Uterus (tissue), 4 donors: Measurements from ENCODE around the gene ALKBH6. TPM values are rescaled to one million over a fixed set of nuclear protein-coding genes. Genes with fewer than 3 reads are reported as not detected.

Source experiments
- DNase-seq, 2 donors: peaks; one replicate each; pipeline ENCODE4 v3.0.0-alpha.2; 2019 to 2020
- H3K27ac ChIP-seq, 2 donors: fragments of 200-600 bp; sonication (generic); 1 replicate in 1 of 2; 2 replicates in 1 of 2; pipeline ENCODE4 v1.5.1; 2016 to 2018
- H3K27me3 ChIP-seq, 2 donors: fragments of 200-600 bp; sonication (generic); one replicate each; pipeline ENCODE4 v1.5.1; 2018 to 2019; ENCODE audit warnings: control low read depth in 1 of 2
- H3K36me3 ChIP-seq, 2 donors: fragments of 200-600 bp; sonication (generic); one replicate each; pipeline ENCODE4 v1.5.1; 2019; ENCODE audit warnings: control low read depth in 1 of 2
- H3K4me1 ChIP-seq, 2 donors: fragments of 200-600 bp; sonication (generic); one replicate each; pipeline ENCODE4 v1.5.1; 2018 to 2019; ENCODE audit warnings: control low read depth in 1 of 2
- H3K4me3 ChIP-seq, 2 donors: fragments of 200-600 bp; sonication (generic); 1 replicate in 1 of 2; 2 replicates in 1 of 2; pipeline ENCODE4 v1.5.1; 2018 to 2019; ENCODE audit warnings: mild to moderate bottlenecking in 1 of 2
- H3K9me3 ChIP-seq, 2 donors: fragments of 200-600 bp; sonication (generic); one replicate each; pipeline ENCODE4 v1.5.1; 2019; ENCODE audit warnings: control low read depth in 1 of 2
- POLR2A ChIP-seq, 2 donors: fragments of 450-650 bp; IDR thresholded peaks; one replicate each; pipeline ENCODE4 v1.6.1; 2016; ENCODE audit warnings: antibody characterized with exemption in 2 of 2, mild to moderate bottlenecking in 1 of 2, moderate library complexity in 1 of 2
- intact Hi-C: fragments of 100-400 bp; cut with DNase I; formaldehyde crosslinking; loops from one replicate; pipeline ENCODE4 v1.15.1; 2023; ENCODE audit warnings: low total_unique reads
- total RNA-seq, 4 donors: library from RNA; depleted of rRNA in 3 of 4; stranded (reverse); fragments of >200 nt in 3 of 4; gene quantifications; one replicate each; pipeline versions ENCODE4 v1.1.0 to v1.2.4, GENCODE V29; 2014 to 2023
- TF ChIP-seq, protein P1 (sequence below), 4 experiments: fragments of 200-600 bp in 2 of 4; fragments of 450-650 bp in 2 of 4; sonication (generic) in 2 of 4; IDR thresholded peaks; one replicate each; pipeline ENCODE4 v1.5.1; 2016 to 2019; ENCODE audit warnings: antibody characterized with exemption in 4 of 4, mild to moderate bottlenecking in 2 of 4, moderate library complexity in 1 of 4
- donor health status: DM: yes; HTN: yes; CAD: no.

The ALKBH6 gene
- total RNA-seq, 4 donors from 2014 or later: 10.0 to 18.5 (median 17.0) TPM

DNA sequence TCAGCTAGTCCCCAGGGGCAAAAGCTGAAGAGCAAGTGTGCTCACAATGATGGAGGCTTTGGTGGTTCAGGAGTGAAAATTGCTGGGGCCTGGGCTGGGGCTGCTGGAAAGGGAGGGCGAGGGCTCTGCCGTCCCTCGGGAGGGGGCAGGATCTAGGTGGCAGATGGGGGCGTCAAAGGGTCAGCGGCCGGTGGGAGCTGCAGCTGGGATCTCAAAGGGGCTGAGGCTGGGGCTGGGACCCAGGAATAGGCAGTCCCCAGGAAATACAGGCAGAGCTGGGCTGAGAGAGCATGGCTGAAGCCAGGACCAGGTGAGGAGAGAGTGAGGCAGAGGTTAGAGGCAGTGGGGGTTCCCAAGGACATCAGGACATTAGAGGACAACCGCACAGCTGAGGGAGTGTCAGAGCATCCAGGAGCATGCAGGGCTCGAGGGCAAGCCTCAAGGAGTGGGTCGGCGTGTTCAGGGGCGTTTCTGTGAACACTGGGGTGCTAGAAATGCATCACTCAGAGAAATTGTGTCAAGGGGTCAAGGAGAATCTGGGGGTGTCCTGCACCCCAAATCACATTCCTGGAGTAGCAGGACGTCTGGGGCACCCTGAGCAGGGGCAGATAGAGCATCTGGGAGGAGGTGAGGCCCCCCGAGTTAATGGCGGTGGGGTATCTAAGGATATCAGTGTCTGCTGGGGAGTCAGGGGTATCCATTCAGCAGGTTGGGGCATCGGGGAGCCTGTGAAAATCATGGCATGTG lies 4.2 kb downstream of the ALKBH6 start:
- H3K4me1 ChIP-seq: peaks cover 0 to 9% of the 10 kb centered on the region in 2 donors
- TF ChIP-seq, protein P1, sequence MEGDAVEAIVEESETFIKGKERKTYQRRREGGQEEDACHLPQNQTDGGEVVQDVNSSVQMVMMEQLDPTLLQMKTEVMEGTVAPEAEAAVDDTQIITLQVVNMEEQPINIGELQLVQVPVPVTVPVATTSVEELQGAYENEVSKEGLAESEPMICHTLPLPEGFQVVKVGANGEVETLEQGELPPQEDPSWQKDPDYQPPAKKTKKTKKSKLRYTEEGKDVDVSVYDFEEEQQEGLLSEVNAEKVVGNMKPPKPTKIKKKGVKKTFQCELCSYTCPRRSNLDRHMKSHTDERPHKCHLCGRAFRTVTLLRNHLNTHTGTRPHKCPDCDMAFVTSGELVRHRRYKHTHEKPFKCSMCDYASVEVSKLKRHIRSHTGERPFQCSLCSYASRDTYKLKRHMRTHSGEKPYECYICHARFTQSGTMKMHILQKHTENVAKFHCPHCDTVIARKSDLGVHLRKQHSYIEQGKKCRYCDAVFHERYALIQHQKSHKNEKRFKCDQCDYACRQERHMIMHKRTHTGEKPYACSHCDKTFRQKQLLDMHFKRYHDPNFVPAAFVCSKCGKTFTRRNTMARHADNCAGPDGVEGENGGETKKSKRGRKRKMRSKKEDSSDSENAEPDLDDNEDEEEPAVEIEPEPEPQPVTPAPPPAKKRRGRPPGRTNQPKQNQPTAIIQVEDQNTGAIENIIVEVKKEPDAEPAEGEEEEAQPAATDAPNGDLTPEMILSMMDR (IDR thresholded peaks at IDR 0.05): no peak
- TF ChIP-seq POLR2A (IDR thresholded peaks at IDR 0.05): no peak
- peak overlapping the region; percentile 22 to 42 for H3K4me3 ChIP-seq
- H3K9me3 ChIP-seq: no peaks in the 10 kb centered on the region
- no peak for DNase-seq
- H3K27ac ChIP-seq: peak overlapping the region; percentile 23 to 67
- intact Hi-C loops: no loop called here
- no peaks in the 10 kb centered on the region for H3K36me3 ChIP-seq
- no peaks in the 10 kb centered on the region for H3K27me3 ChIP-seq

DNA sequence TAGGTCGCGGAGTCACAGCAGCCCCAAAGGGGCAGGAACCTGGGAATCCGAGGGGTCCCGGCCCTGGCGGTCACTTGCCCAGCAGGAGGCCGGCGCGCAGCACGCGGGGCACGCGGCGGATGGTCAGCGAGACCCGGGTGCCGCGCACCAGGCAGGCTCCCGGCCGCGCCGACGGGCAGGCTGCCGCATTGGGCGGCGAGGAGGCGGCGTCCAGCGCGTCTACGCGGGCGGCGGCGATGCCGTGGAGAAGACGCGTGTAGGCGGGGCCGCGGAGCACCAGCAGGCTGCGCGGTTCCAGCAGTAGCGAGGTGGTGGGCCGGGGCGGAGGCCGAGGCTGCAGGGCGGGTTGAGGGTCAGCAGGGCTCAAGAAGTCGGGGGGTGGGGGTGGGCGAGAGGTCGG lies 4.8 kb downstream of the ALKBH6 start:
- no peaks in the 10 kb centered on the region for H3K9me3 ChIP-seq
- peak; percentile 60 to 69 for DNase-seq
- peak overlapping the region; percentile 23 to 67 for H3K27ac ChIP-seq
- TF ChIP-seq, protein P1 (IDR thresholded peaks at IDR 0.05): no peak
- TF ChIP-seq POLR2A (IDR thresholded peaks at IDR 0.05): peak in 1 of 2 donors; percentile 42
- intact Hi-C loops: no loop called here
- H3K36me3 ChIP-seq: no peaks in the 10 kb centered on the region
- peaks cover 0 to 5% of the 10 kb centered on the region in 2 donors for H3K4me1 ChIP-seq
- H3K27me3 ChIP-seq: no peaks in the 10 kb centered on the region
- H3K4me3 ChIP-seq: peak overlapping the region; percentile 22 to 42

DNA sequence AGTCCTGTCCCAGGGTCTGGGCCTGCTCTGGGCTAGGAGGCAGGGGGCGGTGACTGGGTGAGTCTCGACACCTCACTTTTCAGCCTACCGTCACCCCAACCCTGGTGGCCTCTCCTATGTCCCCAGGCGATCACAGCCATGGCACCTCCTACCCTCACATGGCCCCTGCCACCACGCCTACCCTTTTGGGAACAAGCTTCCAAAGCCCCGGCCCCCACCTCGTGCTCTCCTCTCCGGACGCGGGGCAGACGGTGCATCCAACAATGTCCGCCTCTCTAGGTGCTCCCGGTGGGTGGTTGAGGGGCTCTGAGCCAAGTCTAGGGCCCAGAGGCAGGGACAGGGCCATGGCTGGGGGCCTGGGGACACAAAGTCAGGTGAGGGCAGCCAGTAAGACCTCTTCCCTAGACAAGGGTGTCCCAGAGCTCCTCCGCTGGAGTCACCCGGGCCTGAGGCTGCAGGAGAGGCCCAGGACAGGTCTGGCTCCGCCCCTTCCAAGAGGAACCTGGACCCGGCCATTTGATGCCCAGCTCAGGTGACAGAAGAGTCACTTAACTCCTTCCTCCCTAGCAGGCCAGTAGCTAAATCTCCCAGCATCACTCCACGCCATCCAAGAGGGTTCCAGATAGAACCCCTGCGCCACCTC lies 5.6 kb downstream of the ALKBH6 start, which contains the start of gene SYNE4:
SYNE4 (minus strand) TSS at position 478 of the 643 bp plus-strand sequence; CDS start at position 346, 132 bp downstream.
- TF ChIP-seq, protein P1 (IDR thresholded peaks at IDR 0.05): no peak
- TF ChIP-seq POLR2A (IDR thresholded peaks at IDR 0.05): no peak
- Histone ChIP-seq H3K4me1 (peaks cover 0 to 5% of the 10 kb centered on the region in 2 donors), H3K27ac (peak within 1 kb of the TSS; percentile 23 to 67), H3K27me3 (no peaks in the 10 kb centered on the region), H3K9me3 (no peaks in the 10 kb centered on the region), H3K36me3 (no peaks in the 10 kb centered on the region), H3K4me3 (peak within 1 kb of the TSS; percentile 22 to 42)
- no peak for DNase-seq
- intact Hi-C loops: no loop called here

DNA sequence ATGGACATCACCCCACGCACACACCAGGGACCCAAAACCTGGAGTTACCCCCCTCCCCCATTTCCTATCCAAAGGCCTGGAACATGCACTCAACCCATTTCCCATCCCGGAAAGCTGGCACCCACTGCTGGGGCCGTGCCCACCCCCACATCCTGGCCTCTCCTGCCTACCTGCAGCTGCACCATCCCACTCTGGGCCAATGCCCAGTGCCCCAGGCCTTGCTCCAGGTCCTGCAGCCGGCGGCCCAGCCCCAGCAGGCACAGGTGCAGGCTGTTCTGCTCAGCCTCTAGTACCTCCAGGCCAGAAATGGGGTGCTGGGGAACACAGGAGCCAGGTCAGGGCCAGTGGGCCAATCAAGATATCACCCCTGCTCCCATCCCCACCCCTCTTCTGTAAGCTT lies 7.1 kb downstream of the ALKBH6 start:
- H3K4me3 ChIP-seq: no peak overlapping the region
- no peak overlapping the region for H3K27ac ChIP-seq
- no peaks in the 10 kb centered on the region for H3K9me3 ChIP-seq
- intact Hi-C loops: no loop called here
- H3K36me3 ChIP-seq: no peaks in the 10 kb centered on the region
- H3K4me1 ChIP-seq: peaks cover 0 to 5% of the 10 kb centered on the region in 2 donors
- TF ChIP-seq POLR2A (IDR thresholded peaks at IDR 0.05): no peak
- TF ChIP-seq, protein P1 (IDR thresholded peaks at IDR 0.05): no peak
- H3K27me3 ChIP-seq: no peaks in the 10 kb centered on the region
- DNase-seq: no peak

DNA sequence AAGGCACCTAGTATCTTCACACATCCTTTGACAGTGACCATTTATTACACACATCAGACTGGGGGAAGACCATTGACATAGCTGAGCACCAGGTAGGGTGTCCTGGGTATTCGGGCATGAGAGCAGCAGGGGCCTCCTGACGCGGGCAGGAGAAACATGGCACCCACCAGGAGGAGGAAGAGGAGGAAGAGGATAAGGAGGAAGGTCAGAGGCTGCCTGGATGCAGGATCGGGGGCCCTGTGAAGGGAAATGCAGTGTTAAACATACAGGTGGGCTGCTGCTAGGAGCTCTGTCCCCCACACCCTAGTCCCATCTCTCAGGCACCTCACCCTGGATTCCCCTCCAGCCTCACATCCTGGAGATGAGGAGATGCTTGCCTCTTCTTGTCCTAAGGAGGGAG lies 10.7 kb downstream of the ALKBH6 start:
- no peaks in the 10 kb centered on the region for H3K27me3 ChIP-seq
- intact Hi-C loops: no loop called here
- no peaks in the 10 kb centered on the region for H3K36me3 ChIP-seq

More for the DNA sequence above, 10.7 kb downstream of the ALKBH6 start:
- no peak for DNase-seq
- TF ChIP-seq, protein P1 (IDR thresholded peaks at IDR 0.05): no peak
- no peak for TF ChIP-seq POLR2A (IDR thresholded peaks at IDR 0.05)
- Histone ChIP-seq H3K4me3 (no peak overlapping the region), H3K9me3 (no peaks in the 10 kb centered on the region), H3K27ac (no peak overlapping the region), H3K4me1 (peaks cover 4 to 10% of the 10 kb centered on the region in 2 donors)
